IMR-90 (cell line): ENCODE results near the gene MARK2. TPM values are rescaled to one million over a fixed set of nuclear protein-coding genes. Genes with fewer than 3 reads are reported as not detected.

Experiments
- ATAC-seq: fragments of 200-7000 bp; cut with Tn5 transposase; 2 replicates; pipeline ENCODE4 v1.9.1; 2020; ENCODE audit warnings: low read depth, mild to moderate bottlenecking, moderate library complexity
- BruUV-seq: library from RNA; stranded (reverse); fragments of 400-500 nt; replicated peaks from 2 replicates; lab custom pipeline; 2021; lab: Mats Ljungman, UMichigan
- CTCF ChIA-PET: fragments of 300-600 bp; formaldehyde crosslinking; extraction: SDS; loops from one replicate; lab custom pipeline; 2021; ENCODE audit warnings: antibody characterized with exemption; lab: Yijun Ruan, JAX
- POLR2A ChIA-PET: fragments of 300-600 bp; sonication (Branson Sonifier 250); formaldehyde crosslinking; loops from one replicate; lab custom pipeline; 2022; ENCODE audit warnings: antibody characterized with exemption; ENCODE audit not compliant: unreplicated experiment; lab: Charles Lee
- DNase-seq: peaks from one replicate; pipeline ENCODE4 v3.0.0; 2013
- H2AFZ ChIP-seq: replicated peaks from 2 replicates; pipeline ENCODE3; 2013; ENCODE audit warnings: low read length, mild to moderate bottlenecking; ENCODE audit not compliant: poor library complexity
- H2AK5ac ChIP-seq: 2 replicates; pipeline ENCODE4 v1.6.1; 2013; ENCODE audit warnings: low read depth, low read length, inconsistent platforms
- H2AK9ac ChIP-seq: replicated peaks from 2 replicates; pipeline ENCODE3; 2013; ENCODE audit warnings: mild to moderate bottlenecking, low read depth, low read length, moderate library complexity; ENCODE audit not compliant: poor library complexity
- H2BK120ac ChIP-seq: 2 replicates; pipeline ENCODE4 v1.6.1; 2013; ENCODE audit warnings: low read depth, low read length, inconsistent platforms
- H2BK15ac ChIP-seq: 3 replicates; pipeline ENCODE4 v1.6.1; 2013; ENCODE audit warnings: low read depth, low read length, inconsistent platforms
- H2BK20ac ChIP-seq: 2 replicates; pipeline ENCODE4 v1.6.1; 2013; ENCODE audit warnings: low read depth, mild to moderate bottlenecking, inconsistent platforms, low read length, moderate library complexity
- H2BK5ac ChIP-seq: 2 replicates; pipeline ENCODE4 v1.6.1; 2013; ENCODE audit warnings: mild to moderate bottlenecking, low read depth, low read length, inconsistent platforms; ENCODE audit not compliant: poor library complexity, severe bottlenecking
- H3K14ac ChIP-seq: replicated peaks from 2 replicates; pipeline ENCODE4 v1.6.1; 2013; ENCODE audit warnings: low read depth, low read length, inconsistent platforms
- H3K18ac ChIP-seq: 2 replicates; pipeline ENCODE4 v1.6.1; 2013; ENCODE audit warnings: low read depth, low read length, control low read depth
- H3K23ac ChIP-seq: 2 replicates; pipeline ENCODE4 v1.6.1; 2013; ENCODE audit warnings: low read depth, low read length, inconsistent platforms
- H3K27ac ChIP-seq: 2 replicates; pipeline ENCODE4 v1.5.1; 2013; ENCODE audit warnings: mild to moderate bottlenecking, control low read depth, low read length; ENCODE audit not compliant: insufficient read depth
- H3K27me3 ChIP-seq: 2 replicates; pipeline ENCODE4 v1.6.1; 2013; ENCODE audit warnings: low read length; ENCODE audit not compliant: control insufficient read depth, insufficient read depth
- H3K36me3 ChIP-seq: 2 replicates; pipeline ENCODE4 v1.6.1; 2013; ENCODE audit warnings: low read length, mixed read lengths; ENCODE audit not compliant: control insufficient read depth, insufficient read depth
- H3K4ac ChIP-seq: 2 replicates; pipeline ENCODE4 v1.6.1; 2013; ENCODE audit warnings: low read depth, low read length, inconsistent platforms
- H3K4me1 ChIP-seq: 2 replicates; pipeline ENCODE4 v1.6.1; 2013; ENCODE audit warnings: low read length, mixed read lengths; ENCODE audit not compliant: control insufficient read depth, insufficient read depth
- H3K4me2 ChIP-seq: 2 replicates; pipeline ENCODE4 v1.6.1; 2013; ENCODE audit warnings: low read depth, mild to moderate bottlenecking, control low read depth, low read length, moderate library complexity
- H3K4me3 ChIP-seq: 2 replicates; pipeline ENCODE4 v1.5.1; 2013; ENCODE audit warnings: low read depth, mild to moderate bottlenecking, control low read depth, low read length, moderate library complexity; ENCODE audit not compliant: insufficient read depth
- H3K56ac ChIP-seq: 2 replicates; pipeline ENCODE4 v1.6.1; 2013; ENCODE audit warnings: low read length, inconsistent platforms; ENCODE audit not compliant: insufficient read depth; ENCODE audit errors: extremely low read depth
- H3K79me1 ChIP-seq, 2 experiments: 2 replicates each; pipeline ENCODE4 v1.6.1; 2013; ENCODE audit warnings: low read length in 2 of 2, inconsistent platforms in 1 of 2, low read depth in 1 of 2
- H3K9ac ChIP-seq: 2 replicates; pipeline ENCODE4 v1.6.1; 2013; ENCODE audit warnings: low read depth, low read length, control low read depth
- H3K9me1 ChIP-seq: 2 replicates; pipeline ENCODE4 v1.6.1; 2013; ENCODE audit warnings: low read length, inconsistent platforms; ENCODE audit not compliant: insufficient read depth
- H3K9me3 ChIP-seq: 2 replicates; pipeline ENCODE4 v1.6.1; 2013; ENCODE audit warnings: low read length; ENCODE audit not compliant: control insufficient read depth, insufficient read depth
- H4K20me1 ChIP-seq: 2 replicates; pipeline ENCODE4 v1.6.1; 2013; ENCODE audit warnings: low read length, inconsistent platforms; ENCODE audit not compliant: insufficient read depth
- H4K5ac ChIP-seq: 2 replicates; pipeline ENCODE4 v1.6.1; 2013; ENCODE audit warnings: mild to moderate bottlenecking, low read depth, low read length, control low read depth
- H4K8ac ChIP-seq, 2 experiments: 2 replicates each; pipeline ENCODE4 v1.6.1; 2013; ENCODE audit warnings: low read depth in 2 of 2, low read length in 2 of 2, control low read depth in 1 of 2, inconsistent platforms in 1 of 2
- H4K91ac ChIP-seq: 2 replicates; pipeline ENCODE4 v1.6.1; 2013; ENCODE audit warnings: low read depth, low read length, inconsistent platforms; ENCODE audit not compliant: insufficient read depth
- BHLHE40 ChIP-seq: fragments of 150-350 bp; IDR thresholded peaks from 2 replicates; pipeline ENCODE4 v1.6.1; 2016; ENCODE audit warnings: mild to moderate bottlenecking, low read depth, low read length
- CEBPB ChIP-seq: IDR thresholded peaks from 2 replicates; pipeline ENCODE4 v1.6.1; 2012; ENCODE audit warnings: low read depth, low read length, improper control_type of control experiment
- CTCF ChIP-seq: conservative IDR thresholded peaks from 2 replicates; pipeline ENCODE4 v1.5.1; 2012; ENCODE audit warnings: mild to moderate bottlenecking, low read depth, low read length, improper control_type of control experiment
- ELK1 ChIP-seq: fragments of 150-350 bp; IDR thresholded peaks from 2 replicates; pipeline ENCODE4 v1.6.1; 2016; ENCODE audit warnings: low read depth, mild to moderate bottlenecking, low read length, moderate library complexity, borderline replicate concordance
- FOS ChIP-seq: fragments of 150-350 bp; IDR thresholded peaks from 2 replicates; pipeline ENCODE4 v1.6.1; 2016; ENCODE audit warnings: low read depth, low read length
- MAZ ChIP-seq: IDR thresholded peaks from 2 replicates; pipeline ENCODE4 v1.6.1; 2012; ENCODE audit warnings: low read depth, mild to moderate bottlenecking, low read length, improper control_type of control experiment, moderate library complexity, borderline replicate concordance
- POLR2A ChIP-seq: IDR thresholded peaks from 2 replicates; pipeline ENCODE4 v1.6.1; 2012; ENCODE audit warnings: mild to moderate bottlenecking, low read depth, low read length
- RAD21 ChIP-seq: IDR thresholded peaks from 2 replicates; pipeline ENCODE4 v1.6.1; 2012; ENCODE audit warnings: low read length, improper control_type of control experiment
- SMC3 ChIP-seq: fragments of 150-350 bp; IDR thresholded peaks from 2 replicates; pipeline ENCODE4 v1.6.1; 2016; ENCODE audit warnings: low read depth, mild to moderate bottlenecking, antibody characterized with exemption, low read length, moderate library complexity
- WGBS, 2 experiments: methylation state at CpG; one replicate each; pipeline versions ENCODE4 v1.1.5 to v1.1.7; 2013; ENCODE audit warnings: missing lambda C conversion rate in 2 of 2; ENCODE audit not compliant: insufficient read length in 1 of 2; ENCODE audit errors: extremely low coverage in 2 of 2; 5-methylcytosine and 5-hydroxymethylcytosine counted together
- dilution Hi-C: fragments of 300-500 bp; cut with HindIII; formaldehyde crosslinking; loops from one replicate; pipeline ENCODE4 v1.14.3; 2018; ENCODE audit warnings: low sequenced_read_pairs; ENCODE audit not compliant: unreplicated experiment
- in situ Hi-C: fragments of 300-500 bp; cut with MboI; formaldehyde crosslinking; loops from 3 replicates; pipeline ENCODE4 v1.14.3; 2019; ENCODE audit warnings: low sequenced_read_pairs, inconsistent platforms, mixed read lengths
- intact Hi-C: fragments of 100-400 bp; cut with micrococcal nuclease; formaldehyde crosslinking; loops from 2 replicates; pipeline ENCODE4 v1.10.0; 2022
- polyA plus RNA-seq, 3 experiments: library from polyadenylated mRNA; depleted of rRNA; stranded (reverse); fragments of >200 nt; gene quantifications; 2 replicates each; pipeline ENCODE4 v1.2.3, GENCODE V29; 2012; ENCODE audit warnings: low replicate concordance in 1 of 3
- total RNA-seq: library from RNA; depleted of rRNA; stranded (reverse); fragments of >200 nt; gene quantifications from 2 replicates; pipeline ENCODE4 v1.2.3, GENCODE V29; 2012

MARK2 gene
- total and polyA plus RNA-seq, 2 of the 4 experiments (the other 2 are of a cell fraction): 6.6 to 17.3 TPM

GRCh38 chr11:63813035-63813562 lies 25.8 kb upstream of the MARK2 start, which contains the start of gene SPINDOC (continued):
- TF ChIP-seq SMC3: no peak

- 1% methylated on average over 21 of the region's 74 CpGs; no CpG with 5 or more reads in 1 of the 2 experiments for WGBS, 2 experiments
- BruUV-seq: no TSS peak
- peak; percentile 58 for ATAC-seq
- Histone ChIP-seq H3K14ac (peak overlapping the region; percentile 100), H4K8ac (peak overlapping the region; percentile 71 to 86), H3K18ac (peak overlapping the region; percentile 76; the same call in 1 of the 2 replicates), H3K56ac (peak overlapping the region; percentile 76; the same call in 1 of the 2 replicates), H3K4ac (peak overlapping the region; percentile 99), H3K4me3 (peak overlapping the region; percentile 98), H4K20me1 (peaks cover 42% of the 10 kb centered on the region), H3K9me3 (no peaks in the 10 kb centered on the region), H2AFZ (peak overlapping the region; percentile 97), H2AK9ac (peak overlapping the region; percentile 99), H3K23ac (peak overlapping the region; percentile 92), H3K27me3 (no peaks in the 10 kb centered on the region), H3K4me2 (peak overlapping the region; percentile 90), H3K36me3 (peaks cover 27% of the 10 kb centered on the region), H2BK15ac (no peak overlapping the region), H4K91ac (peak overlapping the region; percentile 88), H2AK5ac (peak overlapping the region; percentile 97), H2BK120ac (no peak overlapping the region), H3K79me1 (peaks cover 22 to 63% of the 10 kb centered on the region in 2 experiments), H4K5ac (peak overlapping the region; percentile 81), H2BK20ac (no peak overlapping the region), H3K9me1 (peaks cover 9% of the 10 kb centered on the region), H3K4me1 (peaks cover 4% of the 10 kb centered on the region), H2BK5ac (peak overlapping the region; percentile 80), H3K27ac (peak overlapping the region; percentile 95), H3K9ac (peak overlapping the region; percentile 98)
- intact Hi-C loops: loop anchor here (2.0 to 5.0 kb wide), 2 partner anchors 45 to 336 kb away; partner anchors contain the start of gene ZFTA
- TF ChIP-seq POLR2A (0 out of 2 replicates have a peak, but pooled peaks have one; percentile 8), RAD21 (0 out of 2 replicates have a peak, but pooled peaks have one; percentile 1), ELK1 (no peak), FOS (no peak), CTCF (no peak), MAZ (peak; percentile 43; the same call in 1 of the 2 replicates), BHLHE40 (no peak), CEBPB (no peak)
- CTCF ChIA-PET: interaction anchor here (0.5 kb wide), 1 partner anchor 89 kb away, joined by 3 read pairs; no protein-coding TSS in a partner anchor
- peak; percentile 50 for DNase-seq
- in situ Hi-C loops: no loop called here
- POLR2A ChIA-PET: no interaction called here
- dilution Hi-C loops: no loop called here
Observed at GRCh38 chr11:63813563-63814382, 25.1 kb upstream of the MARK2 start.
